WTC11 (cell line): ENCODE results near the gene WDR7.

Experiments used
- NR3C1 ChIP-seq: sonication (generic); formaldehyde crosslinking; conservative IDR thresholded peaks from 2 replicates; pipeline ENCODE4 v1.8.1; 2023; ENCODE audit warnings: low read depth, mild to moderate bottlenecking, missing genetic modification reagents
- SOX15 ChIP-seq: fragments of 250-450 bp; sonication (Bioruptor Pico); IDR thresholded peaks from 2 replicates; pipeline ENCODE4 v1.9.0; 2021; ENCODE audit warnings: mild to moderate bottlenecking
- ZBTB21 ChIP-seq: sonication (generic); formaldehyde crosslinking; IDR thresholded peaks from 2 replicates; pipeline ENCODE4 v1.8.1; 2023; ENCODE audit warnings: mild to moderate bottlenecking, missing genetic modification reagents, borderline replicate concordance
- ZNF121 ChIP-seq: sonication (generic); formaldehyde crosslinking; IDR thresholded peaks from 2 replicates; pipeline ENCODE4 v1.8.0; 2023; ENCODE audit warnings: missing genetic modification reagents
- ZNF396 ChIP-seq: fragments of 250-450 bp; sonication (Bioruptor Pico); IDR thresholded peaks from 2 replicates; pipeline ENCODE4 v1.8.0; 2021; ENCODE audit warnings: mild to moderate bottlenecking, moderate library complexity, borderline replicate concordance
- TF ChIP-seq, protein P1 (sequence below): fragments of 250-450 bp; sonication (Bioruptor Pico); IDR thresholded peaks from 2 replicates; pipeline ENCODE4 v1.9.0; 2021; ENCODE audit warnings: mild to moderate bottlenecking
- TF ChIP-seq, protein P2 (sequence below): fragments of 200-600 bp; IDR thresholded peaks from 2 replicates; pipeline ENCODE4 v1.8.0; 2022; ENCODE audit warnings: antibody characterized with exemption
- TF ChIP-seq, protein P3 (sequence below): sonication (generic); formaldehyde crosslinking; IDR thresholded peaks from 2 replicates; pipeline ENCODE4 v1.8.1; 2023; ENCODE audit warnings: mild to moderate bottlenecking, missing genetic modification reagents, moderate library complexity
- TF ChIP-seq, protein P4 (sequence below): sonication (generic); formaldehyde crosslinking; IDR thresholded peaks from 2 replicates; pipeline ENCODE4 v1.8.1; 2022; ENCODE audit warnings: low read depth, missing genetic modification reagents, borderline replicate concordance

DNA sequence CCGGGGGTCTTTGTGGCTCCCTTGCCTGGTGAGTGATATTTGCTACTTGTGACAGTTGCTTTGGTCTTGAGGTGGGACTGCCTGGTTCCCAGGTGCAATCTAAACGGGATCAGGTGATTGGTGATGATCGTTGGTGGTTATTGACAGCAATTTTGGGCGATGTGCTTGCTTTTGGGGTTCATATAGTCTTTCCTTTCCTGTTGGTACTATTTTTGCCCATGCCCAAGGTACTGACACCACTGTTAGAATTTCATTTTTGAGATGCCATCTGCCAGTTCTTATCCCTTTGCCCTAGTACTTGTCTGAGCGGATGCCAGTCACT lies 573 bp downstream of the WDR7 start:
- TF ChIP-seq, protein P1, sequence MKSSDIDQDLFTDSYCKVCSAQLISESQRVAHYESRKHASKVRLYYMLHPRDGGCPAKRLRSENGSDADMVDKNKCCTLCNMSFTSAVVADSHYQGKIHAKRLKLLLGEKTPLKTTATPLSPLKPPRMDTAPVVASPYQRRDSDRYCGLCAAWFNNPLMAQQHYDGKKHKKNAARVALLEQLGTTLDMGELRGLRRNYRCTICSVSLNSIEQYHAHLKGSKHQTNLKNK = no peak
- TF ChIP-seq, protein P2, sequence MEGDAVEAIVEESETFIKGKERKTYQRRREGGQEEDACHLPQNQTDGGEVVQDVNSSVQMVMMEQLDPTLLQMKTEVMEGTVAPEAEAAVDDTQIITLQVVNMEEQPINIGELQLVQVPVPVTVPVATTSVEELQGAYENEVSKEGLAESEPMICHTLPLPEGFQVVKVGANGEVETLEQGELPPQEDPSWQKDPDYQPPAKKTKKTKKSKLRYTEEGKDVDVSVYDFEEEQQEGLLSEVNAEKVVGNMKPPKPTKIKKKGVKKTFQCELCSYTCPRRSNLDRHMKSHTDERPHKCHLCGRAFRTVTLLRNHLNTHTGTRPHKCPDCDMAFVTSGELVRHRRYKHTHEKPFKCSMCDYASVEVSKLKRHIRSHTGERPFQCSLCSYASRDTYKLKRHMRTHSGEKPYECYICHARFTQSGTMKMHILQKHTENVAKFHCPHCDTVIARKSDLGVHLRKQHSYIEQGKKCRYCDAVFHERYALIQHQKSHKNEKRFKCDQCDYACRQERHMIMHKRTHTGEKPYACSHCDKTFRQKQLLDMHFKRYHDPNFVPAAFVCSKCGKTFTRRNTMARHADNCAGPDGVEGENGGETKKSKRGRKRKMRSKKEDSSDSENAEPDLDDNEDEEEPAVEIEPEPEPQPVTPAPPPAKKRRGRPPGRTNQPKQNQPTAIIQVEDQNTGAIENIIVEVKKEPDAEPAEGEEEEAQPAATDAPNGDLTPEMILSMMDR = no peak
- TF ChIP-seq, protein P3, sequence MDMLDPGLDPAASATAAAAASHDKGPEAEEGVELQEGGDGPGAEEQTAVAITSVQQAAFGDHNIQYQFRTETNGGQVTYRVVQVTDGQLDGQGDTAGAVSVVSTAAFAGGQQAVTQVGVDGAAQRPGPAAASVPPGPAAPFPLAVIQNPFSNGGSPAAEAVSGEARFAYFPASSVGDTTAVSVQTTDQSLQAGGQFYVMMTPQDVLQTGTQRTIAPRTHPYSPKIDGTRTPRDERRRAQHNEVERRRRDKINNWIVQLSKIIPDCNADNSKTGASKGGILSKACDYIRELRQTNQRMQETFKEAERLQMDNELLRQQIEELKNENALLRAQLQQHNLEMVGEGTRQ (CRISPR knock-in tag) = no peak
- TF ChIP-seq ZNF396 (CRISPR knock-in tag) (no peak), NR3C1 (CRISPR knock-in tag) (no peak), ZBTB21 (CRISPR knock-in tag) (no peak), ZNF121 (CRISPR knock-in tag) (no peak), SOX15 (CRISPR knock-in tag) (no peak)
- TF ChIP-seq, protein P4, sequence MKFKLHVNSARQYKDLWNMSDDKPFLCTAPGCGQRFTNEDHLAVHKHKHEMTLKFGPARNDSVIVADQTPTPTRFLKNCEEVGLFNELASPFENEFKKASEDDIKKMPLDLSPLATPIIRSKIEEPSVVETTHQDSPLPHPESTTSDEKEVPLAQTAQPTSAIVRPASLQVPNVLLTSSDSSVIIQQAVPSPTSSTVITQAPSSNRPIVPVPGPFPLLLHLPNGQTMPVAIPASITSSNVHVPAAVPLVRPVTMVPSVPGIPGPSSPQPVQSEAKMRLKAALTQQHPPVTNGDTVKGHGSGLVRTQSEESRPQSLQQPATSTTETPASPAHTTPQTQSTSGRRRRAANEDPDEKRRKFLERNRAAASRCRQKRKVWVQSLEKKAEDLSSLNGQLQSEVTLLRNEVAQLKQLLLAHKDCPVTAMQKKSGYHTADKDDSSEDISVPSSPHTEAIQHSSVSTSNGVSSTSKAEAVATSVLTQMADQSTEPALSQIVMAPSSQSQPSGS (CRISPR knock-in tag) = no peak
